HEK293T (cell line): ENCODE results near the gene GLOD5.

ENCODE experiments used
- BHLHE40 ChIP-seq: fragments of 450-650 bp; IDR thresholded peaks from 2 replicates; pipeline ENCODE4 v1.6.1; 2016; ENCODE audit warnings: mild to moderate bottlenecking, moderate library complexity, borderline replicate concordance
- FOXK2 ChIP-seq: fragments of 450-650 bp; IDR thresholded peaks from 2 replicates; pipeline ENCODE4 v1.6.1; 2016; ENCODE audit warnings: mild to moderate bottlenecking
- L3MBTL2 ChIP-seq: fragments of 450-650 bp; conservative IDR thresholded peaks from 2 replicates; pipeline ENCODE4 v1.6.1; 2016; ENCODE audit warnings: mild to moderate bottlenecking
- LEF1 ChIP-seq: fragments of 450-650 bp; IDR thresholded peaks from 2 replicates; pipeline ENCODE4 v1.6.1; 2017; ENCODE audit warnings: mild to moderate bottlenecking, borderline replicate concordance
- NFRKB ChIP-seq: fragments of 450-650 bp; IDR thresholded peaks from 2 replicates; pipeline ENCODE4 v1.6.1; 2016; ENCODE audit warnings: mild to moderate bottlenecking, moderate library complexity
- PKNOX1 ChIP-seq: fragments of 450-650 bp; IDR thresholded peaks from 2 replicates; pipeline ENCODE4 v1.6.1; 2016
- SP1 ChIP-seq: fragments of 450-650 bp; IDR thresholded peaks from 2 replicates; pipeline ENCODE4 v1.6.1; 2017
- TARDBP ChIP-seq: fragments of 450-650 bp; IDR thresholded peaks from 2 replicates; pipeline ENCODE4 v1.6.1; 2016

GRCh38 chrX:48802905-48803200 lies 41.3 kb downstream of the GLOD5 start:
- no peak for TF ChIP-seq LEF1
- no peak for TF ChIP-seq L3MBTL2
- no peak for TF ChIP-seq SP1
- no peak for TF ChIP-seq BHLHE40
- no peak for TF ChIP-seq TARDBP
- TF ChIP-seq PKNOX1: no peak
- TF ChIP-seq NFRKB: no peak
- TF ChIP-seq FOXK2: no peak
